GM19025 (cell line): Measurements from ENCODE around the gene CBX2.

ENCODE experiments used
- ATAC-seq: cut with Tn5 transposase; IDR thresholded peaks from one replicate; pipeline ENCODE4 v1.9.1; 2021; ENCODE audit warnings: mild to moderate bottlenecking, low read depth, moderate library complexity; ENCODE audit not compliant: unreplicated experiment

Gene CBX2

DNA sequence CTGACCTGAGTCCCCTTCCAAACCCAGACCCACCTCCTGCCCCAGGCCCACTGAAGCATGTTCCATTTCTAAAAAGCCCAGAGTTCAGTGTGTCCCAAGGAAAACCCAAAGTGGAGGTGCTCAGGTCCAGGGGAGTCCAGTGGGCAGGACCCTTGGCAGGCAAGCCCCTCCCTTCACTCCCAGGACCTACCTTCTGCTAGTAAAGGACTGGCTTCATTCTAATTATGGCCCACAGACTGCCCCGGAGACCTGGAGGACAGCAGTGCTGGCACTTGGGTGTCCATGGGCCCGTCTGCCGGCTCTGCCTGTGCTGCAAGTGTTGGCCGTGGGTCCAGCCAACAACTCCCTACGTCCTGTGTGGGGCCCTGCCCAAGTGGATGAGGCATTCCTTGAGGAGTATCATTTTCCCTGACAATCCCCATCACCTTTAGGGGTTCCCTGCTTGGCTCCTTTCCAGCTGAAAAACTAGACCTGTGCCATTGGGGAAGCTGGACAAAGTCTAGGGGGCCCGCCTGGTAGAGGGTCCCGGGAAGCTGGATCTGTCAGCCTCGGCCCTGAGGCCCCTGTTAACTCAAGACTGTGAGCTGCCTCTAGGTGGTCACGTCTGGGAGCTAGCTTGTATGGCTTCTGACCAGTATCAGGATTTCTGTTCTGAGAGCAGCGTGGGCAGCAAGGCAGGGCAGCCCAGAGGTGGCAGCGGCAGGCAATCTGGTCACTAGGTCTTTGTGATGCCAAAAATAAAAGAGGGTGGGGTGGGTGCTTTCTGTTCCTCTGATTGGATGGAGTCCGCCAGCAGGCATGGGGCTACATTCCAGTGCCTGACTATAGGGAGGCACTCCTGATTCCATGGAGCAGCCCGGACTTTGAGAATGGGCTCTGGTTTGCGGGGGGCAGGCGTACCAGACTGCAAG is 8.2 kb downstream of the CBX2 start:
- no peak for ATAC-seq

DNA sequence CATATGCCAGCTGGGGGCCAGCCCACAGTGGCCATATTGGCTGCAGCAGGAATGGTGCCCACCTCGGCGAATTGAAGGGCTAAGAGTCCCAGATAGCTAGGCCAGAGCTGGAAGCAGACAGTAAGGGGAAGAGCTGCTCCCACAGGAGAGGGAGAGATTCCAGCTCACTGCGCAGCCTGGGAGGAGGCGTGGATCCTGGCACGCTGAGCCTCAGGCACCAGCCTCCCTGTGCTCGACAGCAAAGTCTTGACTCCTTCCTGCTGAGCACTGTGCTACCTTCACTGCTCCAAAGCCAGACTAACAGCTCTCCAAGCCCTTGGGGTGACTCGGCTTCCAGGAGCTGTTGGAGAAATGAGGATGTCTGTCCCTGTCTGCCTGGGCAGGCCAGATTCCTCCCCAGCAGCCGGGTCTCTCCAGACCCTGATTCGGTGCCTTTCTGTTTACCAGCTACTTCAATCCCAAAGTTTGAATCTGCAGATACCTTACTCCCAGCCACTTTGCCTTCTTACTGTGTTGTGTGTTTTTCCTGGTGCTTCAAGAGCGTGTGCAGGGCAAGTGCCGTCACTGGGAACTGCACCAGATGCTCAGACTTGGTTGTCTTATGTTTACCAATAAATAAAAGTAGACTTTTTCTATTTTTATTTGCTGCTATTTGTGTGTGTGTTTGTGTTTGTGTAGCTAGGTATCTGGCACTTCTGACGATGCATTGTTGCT is 9.1 kb downstream of the CBX2 start:
- ATAC-seq, result no peak

DNA sequence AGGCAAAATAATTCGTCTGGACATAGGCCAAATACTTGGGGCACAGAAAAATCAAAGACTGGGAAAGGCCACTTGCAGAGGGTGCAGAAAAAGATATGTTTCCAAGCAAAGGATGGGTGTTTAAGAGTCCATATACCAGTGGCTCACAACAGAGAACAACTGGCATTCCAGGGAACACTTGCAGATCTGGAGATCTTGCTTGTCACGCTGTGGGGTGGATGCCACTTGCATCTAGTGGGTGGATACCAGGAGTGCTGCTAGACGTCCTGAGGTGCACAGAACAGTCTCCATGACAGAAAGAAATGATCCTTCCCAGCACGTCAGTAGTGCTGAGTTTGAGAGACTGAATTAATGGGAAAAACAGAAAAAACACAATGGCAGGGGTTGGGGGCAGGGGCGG is 10.5 kb downstream of the CBX2 start:
- no peak for ATAC-seq

- no peak for ATAC-seq
Measured at GRCh38 chr17:79788989-79789942, 11.3 kb downstream of the CBX2 start.

- ATAC-seq, result no peak
Measured at GRCh38 chr17:79789943-79790804, 12.2 kb downstream of the CBX2 start.

- no peak for ATAC-seq
Measured at GRCh38 chr17:79790805-79791734, 13.1 kb downstream of the CBX2 start.

DNA sequence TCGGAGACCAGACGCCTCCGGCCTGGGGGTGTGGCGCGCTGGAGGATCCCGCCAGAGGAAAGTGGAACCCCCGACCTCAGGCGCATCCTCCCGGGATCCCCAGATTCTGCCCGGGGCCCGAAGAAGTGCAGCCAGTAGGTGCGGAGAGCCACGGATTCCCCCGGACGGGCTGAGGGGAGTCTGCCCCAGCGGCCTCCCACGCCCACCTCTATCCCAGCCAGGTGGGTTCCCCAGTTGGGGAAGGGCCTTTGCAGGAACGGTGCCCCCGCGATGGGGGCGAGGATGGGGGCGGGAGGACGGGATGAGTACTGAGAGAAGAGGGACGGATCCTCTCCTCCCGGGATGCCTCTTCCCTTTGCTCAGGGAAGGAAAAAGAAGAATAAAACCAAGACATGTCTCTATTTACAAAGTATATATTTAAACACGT is 13.8 kb downstream of the CBX2 start:
- ATAC-seq, result no peak

DNA sequence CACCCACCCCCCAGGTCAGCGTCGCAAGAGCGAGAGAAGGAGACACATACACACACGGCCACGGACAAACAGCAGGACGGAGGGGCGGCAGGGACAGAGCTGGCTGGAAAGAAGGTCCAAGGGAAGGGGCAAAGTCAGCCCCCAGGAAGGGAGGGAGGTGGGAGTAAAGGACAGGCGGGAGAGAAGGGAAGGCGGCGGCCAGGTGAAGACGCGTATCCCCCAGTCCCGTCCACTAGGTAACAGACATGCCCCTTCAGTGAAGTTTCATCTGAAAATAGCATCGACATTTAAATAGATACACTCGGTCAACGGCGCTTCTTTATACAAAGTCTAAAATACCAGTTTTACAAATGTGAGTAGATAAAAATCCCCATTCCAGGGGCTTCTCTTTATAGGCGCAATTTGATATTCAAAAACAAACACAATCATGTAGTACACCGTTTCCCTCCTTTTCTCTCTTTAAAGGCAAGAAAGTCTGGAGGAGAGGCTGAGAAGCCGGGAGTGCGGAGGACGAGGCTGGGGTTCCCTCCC is 14.5 kb downstream of the CBX2 start:
- ATAC-seq, result no peak

DNA sequence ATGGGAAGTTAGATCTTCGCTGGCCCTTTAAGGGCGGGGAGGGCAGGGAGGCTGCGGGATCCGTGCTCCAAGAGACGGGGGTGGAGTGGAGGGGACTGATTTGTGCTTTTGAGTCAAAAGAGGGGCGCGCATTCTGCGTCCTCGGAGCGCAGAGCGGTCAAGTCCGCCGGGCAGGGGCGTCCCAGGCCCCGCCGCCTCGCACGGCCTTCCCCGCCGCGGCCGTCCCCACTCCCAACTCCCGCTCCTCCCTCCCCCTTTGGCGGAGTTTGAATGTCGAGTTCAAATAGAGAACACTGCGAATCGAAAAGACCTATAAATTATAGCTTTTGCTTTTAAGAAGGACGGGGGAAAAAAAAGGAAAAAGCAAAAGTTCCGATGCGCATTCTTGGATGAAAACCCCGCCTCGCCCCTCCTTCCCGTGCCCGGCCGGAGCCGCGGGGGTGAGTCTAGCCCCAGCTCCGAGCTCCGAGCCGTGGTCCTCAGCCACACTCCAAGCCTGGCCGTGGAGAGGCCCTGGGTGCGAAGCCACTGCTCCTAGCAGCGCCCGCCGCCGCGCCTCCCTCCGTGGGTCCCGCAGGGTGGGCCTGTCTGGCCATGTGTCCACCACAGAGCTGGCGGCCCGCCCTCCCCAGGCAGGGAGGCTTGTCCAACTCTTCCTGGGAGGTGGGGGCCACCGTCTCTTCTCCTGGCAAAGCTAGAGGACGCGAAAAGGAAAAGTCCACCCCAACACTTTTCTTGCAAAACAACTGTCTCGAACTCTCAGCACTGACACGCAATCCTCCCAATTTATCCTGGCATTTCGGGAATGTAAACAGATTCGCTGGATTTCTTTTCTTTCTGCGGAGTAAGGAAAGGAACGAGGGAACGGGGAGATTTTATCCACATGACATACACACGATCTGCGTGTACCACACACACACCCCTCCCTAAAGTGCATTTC is 15.3 kb downstream of the CBX2 start:
- no peak for ATAC-seq

DNA sequence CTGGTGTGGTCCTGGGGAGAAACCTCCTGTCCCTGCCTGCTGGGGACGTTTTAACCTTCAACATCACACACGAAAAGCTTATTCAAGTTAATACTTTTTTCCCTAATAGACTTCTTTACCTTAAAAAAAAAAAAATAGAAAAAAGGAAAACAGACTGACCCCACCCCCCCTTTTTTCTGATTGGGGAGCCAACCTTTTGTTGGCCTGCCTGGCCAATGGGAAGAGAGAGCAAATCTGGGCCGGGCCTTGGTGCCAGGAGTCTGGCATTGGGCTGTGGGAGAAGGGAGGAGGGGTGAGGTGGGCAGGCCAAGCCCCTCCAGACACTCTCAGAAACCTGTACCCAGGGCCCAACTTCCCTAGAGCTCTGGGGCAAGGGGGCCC is 16.0 kb downstream of the CBX2 start:
- ATAC-seq, result no peak

DNA sequence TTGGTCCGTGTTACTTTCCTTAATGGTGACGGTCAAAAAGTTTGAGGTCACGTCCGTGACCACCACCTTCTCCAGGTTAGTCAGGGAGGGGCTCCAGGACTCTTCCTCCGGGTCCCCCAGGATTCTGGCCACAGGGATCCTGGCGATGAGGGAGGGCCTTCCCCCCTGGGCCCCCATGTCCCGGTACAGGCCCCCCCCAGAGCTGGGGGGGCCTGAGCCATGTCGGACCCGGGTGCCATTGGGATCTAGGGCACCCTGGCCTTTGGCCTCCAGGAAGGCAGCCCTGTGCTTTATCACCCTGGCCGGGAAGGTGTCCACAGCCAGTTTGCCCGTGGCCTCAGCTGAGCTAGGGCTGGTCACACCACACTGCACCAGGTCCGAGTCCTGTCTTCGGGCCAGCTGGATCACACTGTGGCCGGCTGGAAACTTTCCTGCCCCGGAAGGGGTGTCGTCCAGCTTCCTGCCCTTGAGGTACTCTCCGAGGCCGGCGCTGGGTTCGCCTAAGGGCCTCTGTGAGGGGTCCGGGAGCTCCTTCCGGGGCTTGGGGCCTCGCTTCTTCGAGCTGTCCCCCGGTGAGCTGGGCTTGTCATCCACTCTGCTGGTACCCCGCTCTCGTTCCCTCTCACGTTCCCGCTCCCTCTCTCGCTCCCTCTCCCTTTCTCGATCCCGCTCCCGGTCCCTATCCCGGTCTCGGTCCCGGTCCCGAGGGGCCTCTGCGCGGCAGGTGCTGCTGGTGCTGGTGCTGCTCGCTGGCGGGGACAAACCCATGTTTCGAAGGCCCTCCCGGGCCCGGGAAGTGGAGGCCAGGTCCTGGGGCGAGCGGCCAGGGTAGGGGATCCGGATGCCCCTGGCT is 16.9 kb downstream of the CBX2 start:
- no peak for ATAC-seq

GRCh38 chr17:79795795-79796443 is 18.0 kb downstream of the CBX2 start:
- no peak for ATAC-seq

DNA sequence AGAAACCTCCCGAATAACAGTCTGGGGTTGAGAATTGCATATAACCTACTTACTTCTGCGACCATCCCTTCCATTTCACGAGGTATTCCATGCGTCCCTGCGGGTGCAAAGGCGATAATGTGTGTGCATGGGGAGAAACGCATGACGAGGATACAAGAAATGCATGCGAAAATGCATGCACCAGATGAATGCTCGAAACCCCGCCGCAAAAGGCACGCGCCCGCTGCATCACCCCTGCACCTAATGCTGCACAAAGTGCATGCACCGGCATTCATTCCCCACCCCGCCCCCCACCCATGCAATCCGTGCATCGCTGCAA is 18.5 kb downstream of the CBX2 start:
- ATAC-seq, result no peak

DNA sequence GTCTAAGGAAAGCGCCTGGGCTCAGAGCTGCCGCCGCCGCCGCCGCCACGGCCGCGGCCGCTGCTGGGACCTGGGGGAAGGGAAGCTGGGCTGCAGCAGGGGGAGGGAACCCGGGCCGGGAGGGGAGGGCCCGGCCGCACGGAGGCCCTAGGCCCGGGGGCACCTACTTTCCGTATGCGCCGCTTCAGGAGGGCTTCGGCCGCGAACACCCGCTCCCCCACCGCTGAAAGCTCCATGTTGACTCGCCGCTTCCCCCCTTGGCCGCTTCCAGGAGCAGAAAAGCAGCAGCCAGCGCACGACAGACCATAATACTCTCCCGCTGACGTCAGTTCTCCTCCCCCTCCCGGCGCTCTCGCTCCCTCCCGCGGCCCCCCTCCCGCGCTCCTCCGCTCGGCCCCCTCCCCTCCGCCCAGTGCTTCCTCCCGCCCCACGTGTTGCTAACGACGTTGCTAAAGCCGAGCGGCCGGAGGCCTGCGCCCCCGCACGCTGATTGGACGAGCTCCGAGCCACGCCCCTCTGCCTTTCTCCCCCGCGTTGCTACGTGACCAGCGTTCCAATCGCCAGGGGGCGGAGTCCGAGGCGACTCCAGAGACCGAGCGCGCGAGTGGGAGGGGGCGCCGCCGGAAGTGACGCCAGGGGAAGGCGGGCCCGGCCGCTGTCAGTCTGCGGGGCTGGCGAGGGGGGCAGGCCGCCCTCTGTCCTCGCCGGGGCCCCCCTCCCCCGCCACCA is 19.0 kb downstream of the CBX2 start, which contains the start of gene CBX8:
Gene CBX8 (minus strand): TSS at position 315 of the 729 bp plus-strand sequence. CDS start 79 bp downstream, at position 236.
- ATAC-seq, result peak; percentile 89
